Parathyroid adenoma (tissue), 2 donors: ENCODE results near the gene ADAM23.

Experiments used
- H2AFZ ChIP-seq: fragments of 300-600 bp; sonication (generic); one replicate; pipeline ENCODE4 v1.7.0; 2017; ENCODE audit warnings: antibody characterized with exemption, mild to moderate bottlenecking
- H3K27ac ChIP-seq: fragments of 300-600 bp; sonication (generic); one replicate; pipeline ENCODE4 v1.7.0; 2017
- H3K27me3 ChIP-seq: fragments of 300-600 bp; sonication (generic); one replicate; pipeline ENCODE4 v1.7.0; 2017; ENCODE audit warnings: low read length; ENCODE audit not compliant: control insufficient read depth, insufficient read depth
- H3K36me3 ChIP-seq: fragments of 300-600 bp; sonication (generic); one replicate; pipeline ENCODE4 v1.7.0; 2017; ENCODE audit warnings: low read length; ENCODE audit not compliant: control insufficient read depth, insufficient read depth
- H3K4me1 ChIP-seq: fragments of 300-600 bp; sonication (generic); one replicate; pipeline ENCODE4 v1.7.0; 2017; ENCODE audit warnings: control low read depth
- H3K4me2 ChIP-seq: fragments of 300-600 bp; sonication (generic); one replicate; pipeline ENCODE4 v1.7.0; 2017; ENCODE audit warnings: low read length
- H3K4me3 ChIP-seq: fragments of 300-600 bp; sonication (generic); one replicate; pipeline ENCODE4 v1.7.0; 2017; ENCODE audit warnings: low read depth, low read length
- H3K79me2 ChIP-seq: fragments of 300-600 bp; sonication (generic); one replicate; pipeline ENCODE4 v1.7.0; 2017; ENCODE audit warnings: control low read depth
- H3K9ac ChIP-seq: fragments of 300-600 bp; sonication (generic); one replicate; pipeline ENCODE4 v1.7.0; 2017; ENCODE audit warnings: mild to moderate bottlenecking
- H3K9me3 ChIP-seq: fragments of 300-600 bp; sonication (generic); one replicate; pipeline ENCODE4 v1.7.0; 2017; ENCODE audit warnings: low read length; ENCODE audit not compliant: control insufficient read depth
- CTCF ChIP-seq: fragments of 300-600 bp; sonication (generic); IDR thresholded peaks from one replicate; pipeline ENCODE4 v1.7.0; 2017; ENCODE audit warnings: antibody characterized with exemption, mild to moderate bottlenecking
- donor health status: primary hyperparathyroidism.

ADAM23 gene

GRCh38 chr2:206423147-206423546, 20.2 kb upstream of the ADAM23 start:
- Histone ChIP-seq H3K4me1 (peaks cover 13% of the 10 kb centered on the region), H3K36me3 (no peaks in the 10 kb centered on the region), H3K4me3 (no peak overlapping the region), H3K27me3 (no peaks in the 10 kb centered on the region), H3K9ac (no peak overlapping the region), H3K4me2 (peak overlapping the region; percentile 44), H3K9me3 (no peaks in the 10 kb centered on the region), H3K27ac (peak overlapping the region; percentile 22), H3K79me2 (no peaks in the 10 kb centered on the region), H2AFZ (peak overlapping the region; percentile 64)
- TF ChIP-seq CTCF, result no peak

GRCh38 chr2:206424134-206424533, 19.2 kb upstream of the ADAM23 start:
- no peaks in the 10 kb centered on the region for H3K27me3 ChIP-seq
- H3K4me1 ChIP-seq, result peaks cover 13% of the 10 kb centered on the region
- H3K4me2 ChIP-seq, result no peak overlapping the region
- no peaks in the 10 kb centered on the region for H3K79me2 ChIP-seq
- no peak for TF ChIP-seq CTCF
- H3K27ac ChIP-seq, result no peak overlapping the region
- H3K9me3 ChIP-seq, result no peaks in the 10 kb centered on the region
- no peak overlapping the region for H3K4me3 ChIP-seq
- H3K9ac ChIP-seq, result no peak overlapping the region
- H2AFZ ChIP-seq, result peak overlapping the region; percentile 31
- H3K36me3 ChIP-seq, result no peaks in the 10 kb centered on the region

GRCh38 chr2:206428783-206429182, 14.5 kb upstream of the ADAM23 start:
- H3K79me2 ChIP-seq, result no peaks in the 10 kb centered on the region
- TF ChIP-seq CTCF, result no peak
- H3K9me3 ChIP-seq, result no peaks in the 10 kb centered on the region
- no peak overlapping the region for H3K4me3 ChIP-seq
- no peak overlapping the region for H3K9ac ChIP-seq
- no peak overlapping the region for H3K4me2 ChIP-seq
- H3K27ac ChIP-seq, result no peak overlapping the region
- no peaks in the 10 kb centered on the region for H3K36me3 ChIP-seq
- peaks cover 8% of the 10 kb centered on the region for H3K4me1 ChIP-seq
- H2AFZ ChIP-seq, result no peak overlapping the region
- no peaks in the 10 kb centered on the region for H3K27me3 ChIP-seq

GRCh38 chr2:206430452-206430851, 12.9 kb upstream of the ADAM23 start:
- no peak overlapping the region for H2AFZ ChIP-seq
- H3K9ac ChIP-seq, result no peak overlapping the region
- no peaks in the 10 kb centered on the region for H3K9me3 ChIP-seq
- no peak overlapping the region for H3K4me2 ChIP-seq
- H3K4me3 ChIP-seq, result no peak overlapping the region
- no peaks in the 10 kb centered on the region for H3K27me3 ChIP-seq
- H3K36me3 ChIP-seq, result no peaks in the 10 kb centered on the region
- no peak for TF ChIP-seq CTCF
- H3K79me2 ChIP-seq, result no peaks in the 10 kb centered on the region
- H3K4me1 ChIP-seq, result peaks cover 14% of the 10 kb centered on the region
- H3K27ac ChIP-seq, result no peak overlapping the region

- Histone ChIP-seq H3K4me3 (no peak overlapping the region), H3K4me1 (peaks cover 14% of the 10 kb centered on the region), H3K79me2 (no peaks in the 10 kb centered on the region), H3K36me3 (no peaks in the 10 kb centered on the region), H3K9me3 (no peaks in the 10 kb centered on the region), H3K9ac (no peak overlapping the region), H3K27me3 (no peaks in the 10 kb centered on the region), H3K27ac (no peak overlapping the region), H3K4me2 (no peak overlapping the region), H2AFZ (no peak overlapping the region)
- TF ChIP-seq CTCF, result no peak
Measured at GRCh38 chr2:206431439-206431838, 11.9 kb upstream of the ADAM23 start.
